Activated naive CD4-positive, alpha-beta T cell treated with anti-CD3 and anti-CD28 coated beads for 36 hours (primary cell): ENCODE data around the gene PALD1. TPM values are rescaled to one million over a fixed set of nuclear protein-coding genes. Genes with fewer than 3 reads are reported as not detected.

Source experiments
- CTCF ChIA-PET: fragments of 350-600 bp; sonication (Branson Sonifier 250); formaldehyde crosslinking; loops from one replicate; lab custom pipeline; 2021; ENCODE audit warnings: antibody characterized with exemption; lab: Charles Lee
- DNase-seq: peaks from one replicate; pipeline ENCODE4 v3.0.0-alpha.2; 2020
- H3K27ac Mint-ChIP-seq: one replicate; pipeline ENCODE4 v1.8.0; 2021; ENCODE audit warnings: mild to moderate bottlenecking, mixed read lengths
- H3K27me3 Mint-ChIP-seq: one replicate; pipeline ENCODE4 v1.8.0; 2021; ENCODE audit warnings: low read depth, mixed read lengths
- H3K36me3 Mint-ChIP-seq: one replicate; pipeline ENCODE4 v1.8.0; 2021; ENCODE audit warnings: low read depth, mixed read lengths
- H3K4me1 Mint-ChIP-seq: one replicate; pipeline ENCODE4 v1.8.0; 2021; ENCODE audit warnings: low read depth, mixed read lengths
- H3K4me3 Mint-ChIP-seq: one replicate; pipeline ENCODE4 v1.8.0; 2021; ENCODE audit warnings: mild to moderate bottlenecking, moderate library complexity, mixed read lengths
- H3K9me3 Mint-ChIP-seq: one replicate; pipeline ENCODE4 v1.8.0; 2021; ENCODE audit warnings: mixed read lengths
- intact Hi-C: fragments of 100-400 bp; cut with micrococcal nuclease; formaldehyde crosslinking; loops from one replicate; pipeline ENCODE4 v1.15.1; 2023
- total RNA-seq, 2 experiments: library from RNA; stranded (reverse); gene quantifications; one replicate each; pipeline ENCODE4 v1.2.3, GENCODE V29; 2021

Gene PALD1
- total RNA-seq, 2 experiments from 2014 or later: 0.69 TPM

GRCh38 chr10:70492786-70493659 lies 14.5 kb downstream of the PALD1 start:
- Mint-ChIP-seq H3K9me3 (no peaks in the 10 kb centered on the region), H3K4me3 (no peak overlapping the region), H3K27ac (no peak overlapping the region), H3K27me3 (no peaks in the 10 kb centered on the region), H3K36me3 (no peaks in the 10 kb centered on the region), H3K4me1 (peaks cover 15% of the 10 kb centered on the region)
- no peak for DNase-seq
- intact Hi-C loops: no loop called here
- CTCF ChIA-PET: interaction anchor here (2.6 kb wide), 1 partner anchor 31 kb away, joined by 9 read pairs; no protein-coding TSS in a partner anchor

- intact Hi-C loops: loop anchor here (1.0 kb wide), 1 partner anchor 16 kb away; no protein-coding TSS in a partner anchor
- no peak overlapping the region for H3K27ac Mint-ChIP-seq
- CTCF ChIA-PET: interaction anchor here (2.6 kb wide), 1 partner anchor 32 kb away, joined by 9 read pairs; no protein-coding TSS in a partner anchor
- DNase-seq: no peak
- peaks cover 15% of the 10 kb centered on the region for H3K4me1 Mint-ChIP-seq
- H3K36me3 Mint-ChIP-seq: no peaks in the 10 kb centered on the region
- H3K4me3 Mint-ChIP-seq: no peak overlapping the region
- H3K9me3 Mint-ChIP-seq: no peaks in the 10 kb centered on the region
- no peaks in the 10 kb centered on the region for H3K27me3 Mint-ChIP-seq
These were observed 15.2 kb downstream of the PALD1 start for GRCh38 chr10:70493660-70494234.

GRCh38 chr10:70494536-70494935 lies 16.0 kb downstream of the PALD1 start:
- intact Hi-C loops: loop anchor here (1.0 kb wide), 1 partner anchor 17 kb away; no protein-coding TSS in a partner anchor
- peaks cover 15% of the 10 kb centered on the region for H3K4me1 Mint-ChIP-seq
- CTCF ChIA-PET: interaction anchor here (0.6 to 2.6 kb wide), 2 partner anchors 33 to 705 kb away, joined by 4 to 9 read pairs; no protein-coding TSS in a partner anchor
- H3K27ac Mint-ChIP-seq: no peak overlapping the region
- H3K36me3 Mint-ChIP-seq: no peaks in the 10 kb centered on the region
- no peak overlapping the region for H3K4me3 Mint-ChIP-seq
- peak; percentile 66 for DNase-seq
- H3K27me3 Mint-ChIP-seq: no peaks in the 10 kb centered on the region
- no peaks in the 10 kb centered on the region for H3K9me3 Mint-ChIP-seq

GRCh38 chr10:70494966-70495365 lies 16.4 kb downstream of the PALD1 start:
- Mint-ChIP-seq H3K36me3 (no peaks in the 10 kb centered on the region), H3K4me3 (peak overlapping the region; percentile 5), H3K27ac (no peak overlapping the region), H3K9me3 (no peaks in the 10 kb centered on the region), H3K27me3 (no peaks in the 10 kb centered on the region), H3K4me1 (peaks cover 15% of the 10 kb centered on the region)
- DNase-seq: peak; percentile 41
- CTCF ChIA-PET: interaction anchor here (0.6 to 2.6 kb wide), 2 partner anchors 33 to 705 kb away, joined by 4 to 9 read pairs; no protein-coding TSS in a partner anchor
- intact Hi-C loops: loop anchor here (1.0 kb wide), 1 partner anchor 18 kb away; no protein-coding TSS in a partner anchor

- Mint-ChIP-seq H3K9me3 (no peaks in the 10 kb centered on the region), H3K4me3 (no peak overlapping the region), H3K4me1 (peaks cover 15% of the 10 kb centered on the region), H3K27me3 (no peaks in the 10 kb centered on the region), H3K27ac (no peak overlapping the region), H3K36me3 (no peaks in the 10 kb centered on the region)
- intact Hi-C loops: no loop called here
- no peak for DNase-seq
- CTCF ChIA-PET: interaction anchor here (1.7 to 2.6 kb wide), 2 partner anchors 18 to 34 kb away, joined by 4 to 9 read pairs; no protein-coding TSS in a partner anchor
These were observed 17.2 kb downstream of the PALD1 start for GRCh38 chr10:70495691-70496261.

GRCh38 chr10:70496341-70497119 lies 18.0 kb downstream of the PALD1 start:
- CTCF ChIA-PET: interaction anchor here (0.7 to 1.7 kb wide), 2 partner anchors 19 to 45 kb away, joined by 4 read pairs; no protein-coding TSS in a partner anchor

GRCh38 chr10:70497120-70497545 lies 18.6 kb downstream of the PALD1 start:
- Mint-ChIP-seq H3K4me1 (peaks cover 15% of the 10 kb centered on the region), H3K36me3 (no peaks in the 10 kb centered on the region), H3K9me3 (no peaks in the 10 kb centered on the region), H3K4me3 (no peak overlapping the region), H3K27ac (no peak overlapping the region), H3K27me3 (no peaks in the 10 kb centered on the region)
- intact Hi-C loops: no loop called here
- CTCF ChIA-PET: interaction anchor here (0.7 to 1.7 kb wide), 2 partner anchors 20 to 44 kb away, joined by 4 read pairs; no protein-coding TSS in a partner anchor
- no peak for DNase-seq

More at GRCh38 chr10:70496341-70497119, 18.0 kb downstream of the PALD1 start:
- H3K4me3 Mint-ChIP-seq: no peak overlapping the region
- H3K9me3 Mint-ChIP-seq: no peaks in the 10 kb centered on the region
- no peaks in the 10 kb centered on the region for H3K27me3 Mint-ChIP-seq
- intact Hi-C loops: no loop called here
- H3K36me3 Mint-ChIP-seq: no peaks in the 10 kb centered on the region
- no peak overlapping the region for H3K27ac Mint-ChIP-seq
- DNase-seq: no peak
- H3K4me1 Mint-ChIP-seq: peaks cover 15% of the 10 kb centered on the region

GRCh38 chr10:70498970-70499835 lies 20.6 kb downstream of the PALD1 start:
- Mint-ChIP-seq H3K36me3 (no peaks in the 10 kb centered on the region), H3K27me3 (no peaks in the 10 kb centered on the region), H3K9me3 (no peaks in the 10 kb centered on the region), H3K4me1 (peaks cover 14% of the 10 kb centered on the region), H3K4me3 (no peak overlapping the region), H3K27ac (no peak overlapping the region)
- intact Hi-C loops: no loop called here
- CTCF ChIA-PET: interaction anchor here (1.5 kb wide), 1 partner anchor 38 kb away, joined by 4 read pairs; no protein-coding TSS in a partner anchor
- DNase-seq: no peak

GRCh38 chr10:70499836-70500167 lies 21.2 kb downstream of the PALD1 start:
- CTCF ChIA-PET: no interaction called here

GRCh38 chr10:70500368-70500767 lies 21.8 kb downstream of the PALD1 start:
- H3K36me3 Mint-ChIP-seq: no peaks in the 10 kb centered on the region
- no peak for DNase-seq
- CTCF ChIA-PET: no interaction called here
- H3K9me3 Mint-ChIP-seq: no peaks in the 10 kb centered on the region
- intact Hi-C loops: no loop called here
- peaks cover 2% of the 10 kb centered on the region for H3K4me1 Mint-ChIP-seq
- H3K27ac Mint-ChIP-seq: no peak overlapping the region
- no peak overlapping the region for H3K4me3 Mint-ChIP-seq
- no peaks in the 10 kb centered on the region for H3K27me3 Mint-ChIP-seq

More at GRCh38 chr10:70499836-70500167, 21.2 kb downstream of the PALD1 start:
- no peaks in the 10 kb centered on the region for H3K27me3 Mint-ChIP-seq
- H3K27ac Mint-ChIP-seq: no peak overlapping the region
- H3K4me3 Mint-ChIP-seq: no peak overlapping the region
- H3K4me1 Mint-ChIP-seq: peaks cover 8% of the 10 kb centered on the region
- intact Hi-C loops: no loop called here
- no peak for DNase-seq
- no peaks in the 10 kb centered on the region for H3K9me3 Mint-ChIP-seq
- H3K36me3 Mint-ChIP-seq: no peaks in the 10 kb centered on the region

- H3K27ac Mint-ChIP-seq: no peak overlapping the region
- H3K27me3 Mint-ChIP-seq: no peaks in the 10 kb centered on the region
- H3K9me3 Mint-ChIP-seq: no peaks in the 10 kb centered on the region
- H3K4me1 Mint-ChIP-seq: no peaks in the 10 kb centered on the region
- intact Hi-C loops: no loop called here
- no peaks in the 10 kb centered on the region for H3K36me3 Mint-ChIP-seq
- CTCF ChIA-PET: no interaction called here
- DNase-seq: no peak
- no peak overlapping the region for H3K4me3 Mint-ChIP-seq
These were observed 22.3 kb downstream of the PALD1 start for GRCh38 chr10:70500812-70501301.
